Vagina (tissue), 2 donors: Measurements from ENCODE around the gene ZNF655. TPM values are rescaled to one million over a fixed set of nuclear protein-coding genes. Genes with fewer than 3 reads are reported as not detected.

ENCODE experiments used
- DNase-seq, 2 donors: peaks; one replicate each; pipeline ENCODE4 v3.0.0-alpha.2; 2017; ENCODE audit errors: extremely low spot score in 2 of 2
- H3K27ac ChIP-seq: fragments of 200-600 bp; sonication (generic); one replicate; pipeline ENCODE4 v1.5.1; 2019
- H3K27me3 ChIP-seq: fragments of 200-600 bp; sonication (generic); one replicate; pipeline ENCODE4 v1.5.1; 2019
- H3K36me3 ChIP-seq, 2 donors: fragments of 200-600 bp; sonication (generic); one replicate each; pipeline ENCODE4 v1.5.1; 2017 to 2019
- H3K4me1 ChIP-seq: fragments of 200-600 bp; sonication (generic); one replicate; pipeline ENCODE4 v1.5.1; 2019
- H3K4me3 ChIP-seq, 2 donors: fragments of 200-600 bp; sonication (generic); 1 replicate in 1 of 2; 2 replicates in 1 of 2; pipeline ENCODE4 v1.5.1; 2016 to 2019
- H3K9me3 ChIP-seq: fragments of 200-600 bp; sonication (generic); one replicate; pipeline ENCODE4 v1.5.1; 2019
- CTCF ChIP-seq, 3 experiments: fragments of 450-650 bp in 2 of 3; fragments of 200-600 bp in 1 of 3; sonication (generic) in 1 of 3; IDR thresholded peaks; one replicate each; pipeline ENCODE4 v1.5.1; 2017 to 2019; ENCODE audit warnings: antibody characterized with exemption in 3 of 3, mild to moderate bottlenecking in 2 of 3, moderate library complexity in 2 of 3
- POLR2A ChIP-seq, 2 donors: fragments of 450-650 bp; IDR thresholded peaks; one replicate each; pipeline ENCODE4 v1.6.1; 2017; ENCODE audit warnings: antibody characterized with exemption in 2 of 2, mild to moderate bottlenecking in 2 of 2, moderate library complexity in 2 of 2
- POLR2AphosphoS5 ChIP-seq, 2 donors: sonication (generic); formaldehyde crosslinking; IDR thresholded peaks; one replicate each; pipeline ENCODE4 v1.9.0; 2017; ENCODE audit warnings: antibody characterized with exemption in 2 of 2, mild to moderate bottlenecking in 2 of 2, low read depth in 1 of 2; ENCODE audit not compliant: insufficient read depth in 1 of 2
- intact Hi-C: fragments of 100-400 bp; cut with DNase I; formaldehyde crosslinking; loops from one replicate; pipeline ENCODE4 v1.15.1; 2023
- total RNA-seq: library from RNA; depleted of rRNA; stranded (reverse); fragments of >200 nt; gene quantifications from one replicate; pipeline ENCODE4 v1.2.3, GENCODE V29; 2016

Gene ZNF655
- total RNA-seq, 1 donor from 2014 or later: 144 TPM

DNA sequence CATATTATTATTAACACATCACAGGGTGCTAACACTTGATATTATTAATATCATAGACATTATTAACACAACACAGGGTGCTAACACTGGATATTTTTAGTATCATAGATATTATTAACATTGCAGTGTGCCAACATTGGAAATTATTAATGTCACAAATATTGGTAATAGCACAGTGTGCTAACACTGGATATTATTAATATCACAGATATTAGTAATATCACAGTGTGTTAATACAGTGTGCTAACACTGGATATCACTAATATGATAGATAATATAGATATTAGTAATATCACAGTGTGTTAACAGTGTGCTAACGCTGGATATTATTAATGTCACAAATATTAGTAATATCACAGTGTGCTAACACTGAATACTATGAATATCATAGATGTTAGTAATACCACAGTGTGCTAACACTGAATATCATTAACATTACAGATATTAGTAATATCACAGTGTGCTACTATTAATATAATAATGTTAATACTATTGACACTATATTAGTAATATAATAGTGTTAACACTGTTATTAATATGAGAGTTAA, 38.0 kb downstream of the ZNF655 start:
- no peaks in the 10 kb centered on the region for H3K27me3 ChIP-seq
- no peak overlapping the region for H3K4me3 ChIP-seq
- no peak for DNase-seq
- intact Hi-C loops: no loop called here
- TF ChIP-seq CTCF (IDR thresholded peaks at IDR 0.05) (no peak), POLR2AphosphoS5 (IDR thresholded peaks at IDR 0.05; ENCODE audit: insufficient read depth in 1 of 2, low read depth in 1 of 2) (no peak), POLR2A (IDR thresholded peaks at IDR 0.05) (no peak)
- no peaks in the 10 kb centered on the region for H3K4me1 ChIP-seq
- H3K36me3 ChIP-seq: no peaks in the 10 kb centered on the region
- H3K9me3 ChIP-seq: no peaks in the 10 kb centered on the region
- H3K27ac ChIP-seq: no peak overlapping the region

- Histone ChIP-seq H3K9me3 (no peaks in the 10 kb centered on the region), H3K4me1 (no peaks in the 10 kb centered on the region), H3K27ac (no peak within 1 kb of the TSS), H3K36me3 (no peaks in the 10 kb centered on the region), H3K4me3 (no peak within 1 kb of the TSS), H3K27me3 (no peaks in the 10 kb centered on the region)
- intact Hi-C loops: no loop called here
- no peak for DNase-seq
- no peak for TF ChIP-seq POLR2A (IDR thresholded peaks at IDR 0.05)
- TF ChIP-seq POLR2AphosphoS5 (IDR thresholded peaks at IDR 0.05; ENCODE audit: insufficient read depth in 1 of 2, low read depth in 1 of 2): no peak
- TF ChIP-seq CTCF (IDR thresholded peaks at IDR 0.05): no peak
Observed at GRCh38 chr7:99597762-99598501, 39.5 kb downstream of the ZNF655 start, which contains the start of gene TMEM225B. Gene TMEM225B, plus strand, starts transcription at chr7:99598267. Its CDS starts 6,122 bp downstream, at chr7:99604389.

DNA sequence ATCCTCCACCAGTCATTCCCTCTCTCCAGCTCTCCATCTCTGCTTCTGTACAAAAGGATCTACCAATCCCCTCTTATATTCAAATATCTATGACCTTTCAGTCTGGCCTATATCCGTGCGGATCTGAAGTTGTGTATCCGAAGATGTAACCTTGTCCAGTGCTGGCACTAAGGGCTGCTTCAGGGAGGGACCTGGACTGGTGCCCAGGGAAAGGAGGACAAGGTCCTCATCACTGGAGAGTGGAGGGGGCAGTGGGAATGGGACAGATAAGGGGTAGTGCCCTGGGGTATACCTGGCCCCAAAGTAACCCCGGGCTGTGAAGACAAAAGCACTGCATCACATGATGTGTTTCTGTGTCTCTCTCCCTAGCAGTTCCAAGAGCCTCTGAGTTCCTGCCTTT, 41.4 kb downstream of the ZNF655 start:
- no peak for DNase-seq
- Histone ChIP-seq H3K36me3 (no peaks in the 10 kb centered on the region), H3K4me3 (no peak overlapping the region), H3K27ac (no peak overlapping the region), H3K4me1 (no peaks in the 10 kb centered on the region), H3K9me3 (no peaks in the 10 kb centered on the region), H3K27me3 (no peaks in the 10 kb centered on the region)
- TF ChIP-seq POLR2A (IDR thresholded peaks at IDR 0.05) (no peak), POLR2AphosphoS5 (IDR thresholded peaks at IDR 0.05; ENCODE audit: insufficient read depth in 1 of 2, low read depth in 1 of 2) (no peak), CTCF (IDR thresholded peaks at IDR 0.05) (no peak)
- intact Hi-C loops: no loop called here

DNA sequence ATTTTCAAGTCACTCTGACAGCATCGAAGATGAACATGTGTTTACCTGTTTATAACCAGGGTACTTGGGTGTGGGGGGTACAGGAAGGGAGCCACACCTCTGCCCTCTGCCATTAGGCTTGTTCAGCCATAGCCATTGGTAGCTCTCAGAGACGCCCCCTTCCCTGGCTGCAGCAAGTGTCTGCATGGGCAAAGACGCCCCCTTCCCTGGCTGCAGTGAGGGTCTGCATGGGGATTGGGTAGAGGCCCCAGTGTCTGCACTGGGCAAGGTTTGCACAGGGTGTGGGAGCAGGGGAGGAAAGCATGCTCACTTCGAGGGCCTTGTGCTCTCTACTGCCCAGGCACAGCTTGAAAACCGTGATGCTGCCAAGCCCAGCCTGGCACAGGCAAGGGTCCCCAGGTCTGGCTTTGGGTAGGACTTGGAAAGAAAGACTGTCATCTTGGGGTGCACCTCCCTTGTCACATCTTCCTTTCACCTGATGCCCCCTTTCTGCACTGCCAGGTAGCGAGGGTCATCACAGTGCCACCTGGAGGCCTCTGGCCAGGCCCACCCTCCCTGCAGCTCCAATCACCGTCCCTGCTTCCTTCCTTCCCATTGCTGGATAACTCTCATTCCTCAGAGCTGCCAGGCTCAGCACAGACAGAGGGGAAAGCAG, 43.3 kb downstream of the ZNF655 start:
- Histone ChIP-seq H3K4me1 (no peaks in the 10 kb centered on the region), H3K9me3 (no peaks in the 10 kb centered on the region), H3K27me3 (no peaks in the 10 kb centered on the region), H3K4me3 (no peak overlapping the region), H3K27ac (no peak overlapping the region), H3K36me3 (no peaks in the 10 kb centered on the region)
- DNase-seq: no peak
- no peak for TF ChIP-seq POLR2AphosphoS5 (IDR thresholded peaks at IDR 0.05; ENCODE audit: insufficient read depth in 1 of 2, low read depth in 1 of 2)
- TF ChIP-seq CTCF (IDR thresholded peaks at IDR 0.05): no peak
- no peak for TF ChIP-seq POLR2A (IDR thresholded peaks at IDR 0.05)
- intact Hi-C loops: no loop called here

GRCh38 chr7:99605527-99605926, 47.1 kb downstream of the ZNF655 start:
- TF ChIP-seq CTCF (IDR thresholded peaks at IDR 0.05): no peak
- TF ChIP-seq POLR2A (IDR thresholded peaks at IDR 0.05): no peak
- TF ChIP-seq POLR2AphosphoS5 (IDR thresholded peaks at IDR 0.05; ENCODE audit: insufficient read depth in 1 of 2, low read depth in 1 of 2): no peak
- Histone ChIP-seq H3K4me1 (no peaks in the 10 kb centered on the region), H3K27me3 (no peaks in the 10 kb centered on the region), H3K36me3 (no peaks in the 10 kb centered on the region), H3K27ac (no peak overlapping the region), H3K9me3 (no peaks in the 10 kb centered on the region), H3K4me3 (no peak overlapping the region)
- no peak for DNase-seq
- intact Hi-C loops: no loop called here
